H1 (cell line): ENCODE results near the gene TNPO3. TPM values are rescaled to one million over a fixed set of nuclear protein-coding genes. Genes with fewer than 3 reads are reported as not detected.

ENCODE experiments used
- CTCF ChIA-PET: fragments of 300-600 bp; sonication (Branson Sonifier 250); formaldehyde crosslinking; loops from one replicate; lab custom pipeline; 2021; ENCODE audit not compliant: partially characterized antibody; lab: Charles Lee
- POLR2A ChIA-PET: fragments of 300-600 bp; sonication (Branson Sonifier 250); formaldehyde crosslinking; loops from one replicate; lab custom pipeline; 2021; ENCODE audit warnings: inconsistent platforms; ENCODE audit not compliant: partially characterized antibody; lab: Charles Lee
- DNase-seq, 2 experiments: peaks; one replicate each; pipeline versions ENCODE4 v3.0.0 to v3.0.0-alpha.2; 2010 to 2022; ENCODE audit warnings: low spot score in 2 of 2, low read depth in 1 of 2, mixed read lengths in 1 of 2
- FAIRE-seq: peaks from 2 replicates; lab custom pipeline; 2011; peaks lifted over from hg19 to GRCh38; lab: Jason Lieb, UNC
- H2AFZ ChIP-seq: 2 replicates; pipeline ENCODE4 v1.8.1; 2012; ENCODE audit warnings: low read length, inconsistent platforms
- H2AK5ac ChIP-seq: 2 replicates; pipeline ENCODE4 v1.6.1; 2013; ENCODE audit warnings: low read depth, low read length
- H2BK120ac ChIP-seq: replicated peaks from 2 replicates; pipeline ENCODE3; 2013; ENCODE audit warnings: low read depth, low read length, inconsistent platforms
- H2BK12ac ChIP-seq: 2 replicates; pipeline ENCODE4 v1.6.1; 2013; ENCODE audit warnings: low read depth, low read length
- H2BK15ac ChIP-seq: 2 replicates; pipeline ENCODE4 v1.6.1; 2013; ENCODE audit warnings: low read length
- H2BK20ac ChIP-seq: 2 replicates; pipeline ENCODE4 v1.6.1; 2013; ENCODE audit warnings: low read length
- H2BK5ac ChIP-seq: 2 replicates; pipeline ENCODE4 v1.6.1; 2013; ENCODE audit warnings: low read depth, low read length
- H3K14ac ChIP-seq: 2 replicates; pipeline ENCODE4 v1.6.1; 2013; ENCODE audit warnings: inconsistent platforms; ENCODE audit not compliant: insufficient read length
- H3K18ac ChIP-seq: 2 replicates; pipeline ENCODE4 v1.6.1; 2013; ENCODE audit warnings: low read length; ENCODE audit errors: extremely low read depth
- H3K23ac ChIP-seq: 2 replicates; pipeline ENCODE4 v1.6.1; 2013; ENCODE audit warnings: inconsistent platforms; ENCODE audit not compliant: insufficient read length
- H3K23me2 ChIP-seq: 2 replicates; pipeline ENCODE4 v1.6.1; 2013; ENCODE audit warnings: low read depth, low read length
- H3K27ac ChIP-seq: 2 replicates; pipeline ENCODE4 v1.6.1; 2011; ENCODE audit warnings: low read depth, low read length, inconsistent platforms
- H3K27me3 ChIP-seq, 4 experiments: replicated peaks in 1 of 4; 1 replicate in 1 of 4; 2 replicates in 3 of 4; pipeline versions ENCODE4 v1.6.1 to v1.8.1; 2011 to 2013; ENCODE audit warnings: low read length in 3 of 4, mild to moderate bottlenecking in 3 of 4, inconsistent platforms in 2 of 4, mixed read lengths in 2 of 4, moderate library complexity in 1 of 4; ENCODE audit not compliant: control insufficient read depth in 3 of 4, insufficient read depth in 3 of 4; ENCODE audit errors: extremely low read depth in 1 of 4
- H3K36me3 ChIP-seq, 4 experiments: 2 replicates each; pipeline versions ENCODE4 v1.6.1 to v1.8.1; 2011 to 2013; ENCODE audit warnings: mild to moderate bottlenecking in 4 of 4, low read length in 3 of 4, moderate library complexity in 2 of 4, control low read depth in 1 of 4, inconsistent platforms in 1 of 4; ENCODE audit not compliant: insufficient read depth in 4 of 4, control insufficient read depth in 2 of 4
- H3K4ac ChIP-seq: replicated peaks from 2 replicates; pipeline ENCODE3; 2013; ENCODE audit warnings: low read length, low read depth, mixed read lengths, inconsistent platforms; ENCODE audit not compliant: insufficient read length
- H3K4me1 ChIP-seq, 4 experiments: replicated peaks in 1 of 4; 1 replicate in 1 of 4; 2 replicates in 3 of 4; pipeline versions ENCODE4 v1.6.1 to v1.8.1; 2011 to 2013; ENCODE audit warnings: low read length in 3 of 4, inconsistent platforms in 2 of 4, mixed read lengths in 1 of 4; ENCODE audit not compliant: insufficient read depth in 4 of 4, control insufficient read depth in 3 of 4
- H3K4me2 ChIP-seq, 2 experiments: 2 replicates each; pipeline versions ENCODE4 v1.6.1 to v1.8.1; 2011 to 2013; ENCODE audit warnings: low read depth in 2 of 2, low read length in 2 of 2, control low read depth in 1 of 2, inconsistent platforms in 1 of 2, mild to moderate bottlenecking in 1 of 2; ENCODE audit not compliant: insufficient read depth in 1 of 2
- H3K4me3 ChIP-seq, 4 experiments: fragments of 200-600, 300-600 bp in 1 of 4; sonication (generic), shearing (Covaris generic), sonication (Bioruptor Twin) in 1 of 4; 2 replicates each; pipeline versions ENCODE4 v1.5.1 to v1.8.1; 2011 to 2016; ENCODE audit warnings: low read length in 4 of 4, low read depth in 3 of 4, control low read depth in 2 of 4, inconsistent platforms in 2 of 4, mild to moderate bottlenecking in 2 of 4, mixed read lengths in 1 of 4, moderate library complexity in 1 of 4; ENCODE audit not compliant: insufficient read depth in 2 of 4; ENCODE audit errors: extremely low read depth in 1 of 4
- H3K56ac ChIP-seq: replicated peaks from 2 replicates; pipeline ENCODE3; 2013; ENCODE audit warnings: low read depth, mild to moderate bottlenecking, mixed read lengths, low read length, inconsistent platforms; ENCODE audit not compliant: insufficient read length
- H3K79me1 ChIP-seq: 2 replicates; pipeline ENCODE4 v1.6.1; 2013; ENCODE audit warnings: low read depth, low read length, control low read depth
- H3K79me2 ChIP-seq, 2 experiments: 2 replicates each; pipeline versions ENCODE4 v1.6.1 to v1.8.1; 2012 to 2013; ENCODE audit warnings: low read length in 2 of 2, mild to moderate bottlenecking in 2 of 2, inconsistent platforms in 1 of 2; ENCODE audit not compliant: insufficient read depth in 2 of 2, control insufficient read depth in 1 of 2
- H3K9ac ChIP-seq, 4 experiments: replicated peaks in 1 of 4; 1 replicate in 1 of 4; 2 replicates in 3 of 4; pipeline versions ENCODE4 v1.6.1 to v1.8.1; 2011 to 2013; ENCODE audit warnings: low read depth in 3 of 4, low read length in 3 of 4, control low read depth in 2 of 4, mild to moderate bottlenecking in 2 of 4, moderate library complexity in 2 of 4, inconsistent platforms in 1 of 4; ENCODE audit errors: extremely low read depth in 1 of 4
- H3K9me3 ChIP-seq, 2 experiments: 2 replicates each; pipeline versions ENCODE4 v1.6.1 to v1.8.1; 2012 to 2013; ENCODE audit warnings: mild to moderate bottlenecking in 2 of 2, moderate library complexity in 2 of 2, control low read depth in 1 of 2, inconsistent platforms in 1 of 2, low read depth in 1 of 2, low read length in 1 of 2, mixed read lengths in 1 of 2; ENCODE audit not compliant: insufficient read depth in 2 of 2
- H4K20me1 ChIP-seq, 2 experiments: replicated peaks in 1 of 2; 2 replicates each; pipeline versions ENCODE3 to v1.8.1; 2011 to 2013; ENCODE audit warnings: inconsistent platforms in 2 of 2, low read length in 2 of 2, mild to moderate bottlenecking in 1 of 2; ENCODE audit not compliant: insufficient read depth in 2 of 2, control insufficient read depth in 1 of 2
- H4K5ac ChIP-seq: 2 replicates; pipeline ENCODE4 v1.6.1; 2013; ENCODE audit warnings: low read length, low read depth, mixed read lengths, inconsistent platforms; ENCODE audit not compliant: insufficient read length
- H4K8ac ChIP-seq: 2 replicates; pipeline ENCODE4 v1.8.0; 2013; ENCODE audit warnings: mild to moderate bottlenecking, moderate library complexity, low read length, inconsistent platforms; ENCODE audit not compliant: insufficient read depth; ENCODE audit errors: extremely low read depth
- H4K91ac ChIP-seq: replicated peaks from 2 replicates; pipeline ENCODE3; 2013; ENCODE audit warnings: low read length, mixed read lengths, inconsistent platforms; ENCODE audit not compliant: insufficient read length
- ATF3 ChIP-seq: IDR thresholded peaks from 2 replicates; pipeline ENCODE4 v1.6.1; 2011; ENCODE audit warnings: low read depth, mild to moderate bottlenecking, low read length; ENCODE audit not compliant: insufficient read depth
- CBX8 ChIP-seq: fragments of 300-800, 300-1000 bp; sonication (generic); IDR thresholded peaks from 2 replicates; pipeline ENCODE4 v1.7.1; 2016; ENCODE audit warnings: low read depth, low read length, borderline replicate concordance
- CTBP2 ChIP-seq: IDR thresholded peaks from 2 replicates; pipeline ENCODE4 v1.7.0; 2011; ENCODE audit warnings: borderline replicate concordance, mild to moderate bottlenecking, moderate library complexity, mixed read lengths, low read length; ENCODE audit not compliant: insufficient read depth, insufficient read length
- E2F6 ChIP-seq: IDR thresholded peaks from 2 replicates; pipeline ENCODE4 v1.6.1; 2012; ENCODE audit warnings: inconsistent platforms
- HDAC6 ChIP-seq: IDR thresholded peaks from one replicate; pipeline ENCODE4 v1.7.1; 2012; ENCODE audit warnings: low read depth, mild to moderate bottlenecking, inconsistent platforms, low read length, moderate library complexity
- MAX ChIP-seq: IDR thresholded peaks from 2 replicates; pipeline ENCODE4 v1.6.1; 2012; ENCODE audit warnings: inconsistent platforms
- NANOG ChIP-seq: IDR thresholded peaks from 2 replicates; pipeline ENCODE4 v1.6.1; 2011; ENCODE audit warnings: low read length, low read depth, mild to moderate bottlenecking, inconsistent platforms; ENCODE audit not compliant: insufficient read depth, poor library complexity, severe bottlenecking
- RXRA ChIP-seq: IDR thresholded peaks from 2 replicates; pipeline ENCODE4 v1.6.1; 2011; ENCODE audit warnings: low read depth, mild to moderate bottlenecking, low read length, moderate library complexity; ENCODE audit not compliant: insufficient read depth
- SIX5 ChIP-seq: IDR thresholded peaks from 2 replicates; pipeline ENCODE4 v1.6.1; 2011; ENCODE audit warnings: mild to moderate bottlenecking, low read depth, low read length
- SP4 ChIP-seq: IDR thresholded peaks from 2 replicates; pipeline ENCODE4 v1.6.1; 2012; ENCODE audit warnings: low read length, inconsistent platforms
- SUZ12 ChIP-seq: fragments of 200-600 bp; sonication (generic); IDR thresholded peaks from 2 replicates; pipeline ENCODE4 v1.6.1; 2012; ENCODE audit warnings: mild to moderate bottlenecking, inconsistent platforms, low read length, moderate library complexity, mixed read lengths
- TBP ChIP-seq: IDR thresholded peaks from 2 replicates; pipeline ENCODE4 v1.6.1; 2011; ENCODE audit warnings: low read depth, low read length, improper control_type of control experiment
- WGBS, 2 experiments: shearing (Covaris generic) in 1 of 2; methylation state at CpG; one replicate each; pipeline versions ENCODE4 v1.1.6 to v1.1.7; 2013 to 2015; ENCODE audit warnings: low lambda C conversion rate in 2 of 2, mixed read lengths in 2 of 2, inconsistent platforms in 1 of 2, low coverage in 1 of 2, missing lambda C conversion rate in 1 of 2; ENCODE audit not compliant: insufficient replicate concordance in 2 of 2, insufficient coverage in 1 of 2, insufficient read length in 1 of 2; ENCODE audit errors: extremely low coverage in 1 of 2, missing lambda C conversion rate in 1 of 2; 5-methylcytosine and 5-hydroxymethylcytosine counted together
- polyA plus RNA-seq, 7 experiments: library from polyadenylated mRNA; depleted of rRNA in 3 of 7; stranded (reverse) in 5 of 7; unstranded in 2 of 7; fragments of >200 nt in 5 of 7; fragments of 200-250 nt in 2 of 7; gene quantifications; 1 replicate in 5 of 7; 2 replicates in 1 of 7; 4 replicates in 1 of 7; pipeline versions ENCODE4 v1.2.1 to v1.2.3, GENCODE V29; 2011 to 2013; ENCODE audit warnings: missing spikeins in 2 of 7, mixed read lengths in 2 of 7
- total RNA-seq: library from RNA; stranded (reverse); fragmentation: NEBNext Ultra II Directional; extraction: Animal tissue kit (Norgen Biotek cat#: 25700); gene quantifications from 2 replicates; pipeline ENCODE4 v1.2.1, GENCODE V29; 2021

Gene TNPO3
- total and polyA plus RNA-seq, 2 of the 8 experiments (the other 6 are each of a cell fraction or from before 2014, with no cell fraction given) = 67.6 to 99.2 TPM

GRCh38 chr7:128959296-128959695, 95.6 kb downstream of the TNPO3 start:
- 94% methylated on average over 4 of the region's 4 CpGs; no CpG with 5 or more reads in 1 of the 2 experiments for WGBS, 2 experiments
- Histone ChIP-seq H3K18ac (no peak overlapping the region), H3K9ac (no peak overlapping the region), H3K36me3 (peaks cover 4 to 58% (median 28%) of the 10 kb centered on the region in 4 experiments; a peak in 7 of 8 replicates), H2BK5ac (no peak overlapping the region), H4K91ac (no peak overlapping the region), H3K14ac (no peak overlapping the region), H2BK12ac (no peak overlapping the region), H4K20me1 (peaks cover 0 to 1% of the 10 kb centered on the region in 2 experiments), H3K79me2 (no peaks in the 10 kb centered on the region), H2BK15ac (no peak overlapping the region), H2AFZ (no peak overlapping the region), H3K27ac (no peak overlapping the region), H4K8ac (no peak overlapping the region), H4K5ac (no peak overlapping the region), H3K9me3 (no peaks in the 10 kb centered on the region), H3K4me3 (no peak overlapping the region), H3K23ac (no peak overlapping the region), H3K27me3 (no peaks in the 10 kb centered on the region), H2AK5ac (no peak overlapping the region), H3K79me1 (no peaks in the 10 kb centered on the region; the same call in 1 of the 2 replicates), H3K56ac (no peak overlapping the region), H3K4me1 (0 out of 7 replicates have a peak, but pooled peaks cover 0 to 2% (median 0%) of the 10 kb centered on the region in 4 experiments), H2BK20ac (no peak overlapping the region), H3K4me2 (no peak overlapping the region), H2BK120ac (no peak overlapping the region), H3K23me2 (no peaks in the 10 kb centered on the region), H3K4ac (no peak overlapping the region)
- ChIA-PET POLR2A (no interaction called here), CTCF (interaction anchor here (0.6 to 6.8 kb wide), 6 partner anchors 9 to 79 kb away, joined by 3 to 44 read pairs (median 4); no protein-coding TSS in a partner anchor)
- no peak for FAIRE-seq
- no peak for DNase-seq
- TF ChIP-seq SIX5 (no peak), E2F6 (no peak), ATF3 (no peak), HDAC6 (no peak), SP4 (no peak), SUZ12 (no peak), CBX8 (no peak), RXRA (no peak), TBP (no peak), CTBP2 (no peak), MAX (no peak), NANOG (no peak)
